ENCODE data around the gene AQP6.

Gene AQP6

DNA sequence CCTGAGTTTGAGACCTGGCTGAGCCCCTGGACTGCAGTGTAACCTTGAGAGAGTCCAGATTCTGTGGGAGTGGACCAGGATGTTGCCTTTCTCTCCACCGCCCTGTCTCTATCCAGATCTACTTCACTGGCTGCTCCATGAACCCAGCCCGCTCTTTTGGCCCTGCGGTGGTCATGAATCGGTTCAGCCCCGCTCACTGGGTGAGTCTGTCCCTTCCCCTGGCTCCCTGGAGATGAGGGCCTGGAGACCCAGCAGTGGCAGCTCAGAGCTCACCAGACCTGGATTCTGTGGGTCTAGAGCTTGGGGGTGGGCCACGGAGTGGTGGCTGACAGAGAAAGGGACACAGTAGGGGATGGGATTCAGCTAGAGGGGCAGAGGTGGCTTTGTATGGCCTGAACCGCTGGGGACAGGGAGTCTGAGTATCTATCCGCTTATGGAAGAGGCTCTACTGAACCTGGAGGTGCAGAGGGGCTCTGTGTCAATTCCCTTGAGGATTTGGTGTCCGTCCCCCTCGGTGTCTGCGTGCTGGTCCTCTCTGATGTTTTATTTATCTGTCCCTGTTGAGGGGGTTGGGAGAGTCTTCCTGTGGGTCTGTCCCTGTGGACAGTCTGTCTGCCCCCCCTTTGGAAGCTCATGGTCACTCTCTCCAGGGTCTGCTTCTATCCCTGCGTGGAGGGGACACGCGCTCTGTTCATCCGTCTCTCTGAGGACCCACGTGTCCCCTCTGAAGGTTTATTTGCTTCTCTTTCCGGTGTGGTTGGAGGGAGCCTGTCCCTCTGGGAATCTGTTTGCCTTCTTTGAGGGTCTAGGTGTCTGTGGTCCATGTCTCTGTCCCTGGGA, 8.6 kb upstream of the AQP6 start:
- Histone ChIP-seq H3K27me3 (ENCODE audit: insufficient read depth, insufficient read length) (peaks cover 74% of the 10 kb centered on the region), H3K9ac (ENCODE audit: insufficient read length, low read depth) (no peak overlapping the region), H3K4me3 (ENCODE audit: insufficient read length, low read depth) (no peak overlapping the region)

DNA sequence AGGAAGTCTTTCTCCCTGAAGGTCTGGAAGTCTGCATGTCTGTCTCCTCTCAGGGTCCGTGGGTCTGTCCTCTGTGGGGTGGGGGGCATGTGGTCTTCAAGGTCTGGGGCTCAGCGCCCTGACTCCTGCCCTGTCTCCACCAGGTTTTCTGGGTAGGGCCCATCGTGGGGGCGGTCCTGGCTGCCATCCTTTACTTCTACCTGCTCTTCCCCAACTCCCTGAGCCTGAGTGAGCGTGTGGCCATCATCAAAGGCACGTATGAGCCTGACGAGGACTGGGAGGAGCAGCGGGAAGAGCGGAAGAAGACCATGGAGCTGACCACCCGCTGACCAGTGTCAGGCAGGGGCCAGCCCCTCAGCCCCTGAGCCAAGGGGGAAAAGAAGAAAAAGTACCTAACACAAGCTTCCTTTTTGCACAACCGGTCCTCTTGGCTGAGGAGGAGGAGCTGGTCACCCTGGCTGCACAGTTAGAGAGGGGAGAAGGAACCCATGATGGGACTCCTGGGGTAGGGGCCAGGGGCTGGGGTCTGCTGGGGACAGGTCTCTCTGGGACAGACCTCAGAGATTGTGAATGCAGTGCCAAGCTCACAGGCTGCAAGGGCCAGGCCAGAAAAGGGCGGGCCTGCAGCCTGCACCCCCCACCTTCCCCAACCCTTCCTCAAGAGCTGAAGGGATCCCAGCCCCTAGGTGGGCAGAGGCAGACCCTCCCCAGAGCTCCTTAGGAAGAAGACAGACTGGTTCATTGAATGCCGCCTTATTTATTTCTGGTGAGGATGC, 7.7 kb upstream of the AQP6 start:
- Histone ChIP-seq H3K4me1 (ENCODE audit: insufficient read depth, insufficient read length) (peaks cover 19% of the 10 kb centered on the region), H3K9ac (ENCODE audit: insufficient read length, low read depth) (no peak overlapping the region)

More for the DNA sequence above, 8.6 kb upstream of the AQP6 start:
- no peaks in the 10 kb centered on the region for H3K9me3 ChIP-seq (ENCODE audit: insufficient read depth, low read length)
- no peak for TF ChIP-seq ZNF274 (IDR thresholded peaks at IDR 0.05; ENCODE audit: low read depth, low read length)
- no peak for TF ChIP-seq SUZ12 (IDR thresholded peaks at IDR 0.05; ENCODE audit: extremely low read depth, insufficient read depth, insufficient read length)
- no peak for TF ChIP-seq YY1 (IDR thresholded peaks at IDR 0.05; ENCODE audit: insufficient read depth, insufficient read length)
- no peaks in the 10 kb centered on the region for H3K36me3 ChIP-seq (ENCODE audit: insufficient read depth, insufficient read length, low read length)
- peaks cover 23% of the 10 kb centered on the region for H3K4me1 ChIP-seq (ENCODE audit: insufficient read depth, insufficient read length)
- DNase-seq (ENCODE audit: low read depth, low spot score), result no peak

DNA sequence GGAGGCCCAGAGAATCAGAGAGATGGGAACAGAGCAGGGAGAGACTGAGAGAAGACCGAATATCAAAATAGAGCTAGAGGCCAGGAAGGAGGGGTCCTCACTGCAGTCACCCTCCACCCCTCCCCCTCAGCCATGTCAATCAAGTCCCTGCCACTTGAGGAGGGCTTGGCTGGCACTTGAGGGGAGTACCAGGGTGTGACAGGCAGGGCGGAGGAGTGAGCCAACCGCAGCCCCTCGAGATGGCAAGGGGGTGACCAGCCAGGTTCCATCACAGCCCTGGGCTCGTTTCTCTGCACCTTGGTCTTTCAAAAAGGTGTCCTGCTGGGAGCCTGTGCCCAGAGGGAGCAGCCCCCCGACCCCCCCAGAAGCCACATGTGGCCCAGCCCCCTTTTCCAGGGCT, 6.9 kb upstream of the AQP6 start:
- Histone ChIP-seq H3K9ac (ENCODE audit: insufficient read length, low read depth) (no peak overlapping the region), H3K4me1 (ENCODE audit: insufficient read depth, insufficient read length) (peaks cover 18% of the 10 kb centered on the region)
- no peak for TF ChIP-seq ZNF274 (IDR thresholded peaks at IDR 0.05; ENCODE audit: low read depth, low read length)
- TF ChIP-seq SUZ12 (IDR thresholded peaks at IDR 0.05; ENCODE audit: extremely low read depth, insufficient read depth, insufficient read length), result no peak
- no peak for TF ChIP-seq YY1 (IDR thresholded peaks at IDR 0.05; ENCODE audit: insufficient read depth, insufficient read length)

More for the DNA sequence above, 7.7 kb upstream of the AQP6 start:
- TF ChIP-seq SUZ12 (IDR thresholded peaks at IDR 0.05; ENCODE audit: extremely low read depth, insufficient read depth, insufficient read length) (no peak), ZNF274 (IDR thresholded peaks at IDR 0.05; ENCODE audit: low read depth, low read length) (no peak), YY1 (IDR thresholded peaks at IDR 0.05; ENCODE audit: insufficient read depth, insufficient read length) (no peak)
- peaks cover 74% of the 10 kb centered on the region for H3K27me3 ChIP-seq (ENCODE audit: insufficient read depth, insufficient read length)
- no peak overlapping the region for H3K4me3 ChIP-seq (ENCODE audit: insufficient read length, low read depth)
- H3K9me3 ChIP-seq (ENCODE audit: insufficient read depth, low read length), result no peaks in the 10 kb centered on the region
- no peak for DNase-seq (ENCODE audit: low read depth, low spot score)
- no peaks in the 10 kb centered on the region for H3K36me3 ChIP-seq (ENCODE audit: insufficient read depth, insufficient read length, low read length)

DNA sequence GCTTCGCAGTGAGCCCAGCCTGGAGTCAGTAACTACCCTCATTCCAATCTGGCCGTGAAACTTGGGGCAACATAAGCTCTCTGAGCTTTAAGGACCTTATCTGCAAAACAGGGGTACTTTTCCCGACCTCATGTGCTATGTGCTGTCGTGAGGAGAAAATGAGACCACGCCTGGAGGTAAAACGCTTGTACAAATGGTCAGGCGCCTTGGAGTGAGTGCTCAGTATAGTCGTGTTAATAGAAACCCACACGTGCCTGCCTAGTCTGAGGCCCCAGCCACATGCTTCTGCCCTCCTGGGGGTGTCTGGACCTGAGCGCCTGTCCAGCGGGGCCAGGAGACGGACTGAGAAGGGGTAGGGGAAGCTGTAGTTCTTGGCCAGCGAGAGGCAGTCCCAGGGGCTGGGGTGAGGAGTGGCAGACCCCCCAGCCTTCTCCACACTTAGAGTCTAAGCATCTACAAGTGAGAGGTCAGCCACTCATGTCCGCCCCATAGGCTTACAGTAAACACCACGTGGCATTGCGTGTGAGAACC, 6.2 kb upstream of the AQP6 start:
- H3K9me3 ChIP-seq (ENCODE audit: insufficient read depth, low read length), result no peaks in the 10 kb centered on the region
- no peak for DNase-seq (ENCODE audit: low read depth, low spot score)
- H3K27me3 ChIP-seq (ENCODE audit: insufficient read depth, insufficient read length), result peaks cover 65% of the 10 kb centered on the region
- no peaks in the 10 kb centered on the region for H3K36me3 ChIP-seq (ENCODE audit: insufficient read depth, insufficient read length, low read length)
- H3K9ac ChIP-seq (ENCODE audit: insufficient read length, low read depth), result peak overlapping the region; percentile 21
- peaks cover 19% of the 10 kb centered on the region for H3K4me1 ChIP-seq (ENCODE audit: insufficient read depth, insufficient read length)
- TF ChIP-seq ZNF274 (IDR thresholded peaks at IDR 0.05; ENCODE audit: low read depth, low read length) (no peak), YY1 (IDR thresholded peaks at IDR 0.05; ENCODE audit: insufficient read depth, insufficient read length) (no peak), SUZ12 (IDR thresholded peaks at IDR 0.05; ENCODE audit: extremely low read depth, insufficient read depth, insufficient read length) (no peak)
- H3K4me3 ChIP-seq (ENCODE audit: insufficient read length, low read depth), result no peak overlapping the region

More for the DNA sequence above, 6.9 kb upstream of the AQP6 start:
- no peaks in the 10 kb centered on the region for H3K9me3 ChIP-seq (ENCODE audit: insufficient read depth, low read length)
- H3K36me3 ChIP-seq (ENCODE audit: insufficient read depth, insufficient read length, low read length), result no peaks in the 10 kb centered on the region
- peaks cover 71% of the 10 kb centered on the region for H3K27me3 ChIP-seq (ENCODE audit: insufficient read depth, insufficient read length)
- DNase-seq (ENCODE audit: low read depth, low spot score), result no peak
- no peak overlapping the region for H3K4me3 ChIP-seq (ENCODE audit: insufficient read length, low read depth)

- no peaks in the 10 kb centered on the region for H3K9me3 ChIP-seq (ENCODE audit: insufficient read depth, low read length)
- peak overlapping the region; percentile 22 for H3K4me3 ChIP-seq (ENCODE audit: insufficient read length, low read depth)
- H3K27me3 ChIP-seq (ENCODE audit: insufficient read depth, insufficient read length), result peaks cover 60% of the 10 kb centered on the region
- DNase-seq (ENCODE audit: low read depth, low spot score), result peak; percentile 82
- H3K36me3 ChIP-seq (ENCODE audit: insufficient read depth, insufficient read length, low read length), result no peaks in the 10 kb centered on the region
- TF ChIP-seq YY1 (IDR thresholded peaks at IDR 0.05; ENCODE audit: insufficient read depth, insufficient read length) (no peak), SUZ12 (IDR thresholded peaks at IDR 0.05; ENCODE audit: extremely low read depth, insufficient read depth, insufficient read length) (no peak), ZNF274 (IDR thresholded peaks at IDR 0.05; ENCODE audit: low read depth, low read length) (no peak)
- H3K9ac ChIP-seq (ENCODE audit: insufficient read length, low read depth), result peak overlapping the region; percentile 73
- H3K4me1 ChIP-seq (ENCODE audit: insufficient read depth, insufficient read length), result peaks cover 23% of the 10 kb centered on the region
These were observed 5.5 kb upstream of the AQP6 start for GRCh38 chr12:49967042-49967776.

DNA sequence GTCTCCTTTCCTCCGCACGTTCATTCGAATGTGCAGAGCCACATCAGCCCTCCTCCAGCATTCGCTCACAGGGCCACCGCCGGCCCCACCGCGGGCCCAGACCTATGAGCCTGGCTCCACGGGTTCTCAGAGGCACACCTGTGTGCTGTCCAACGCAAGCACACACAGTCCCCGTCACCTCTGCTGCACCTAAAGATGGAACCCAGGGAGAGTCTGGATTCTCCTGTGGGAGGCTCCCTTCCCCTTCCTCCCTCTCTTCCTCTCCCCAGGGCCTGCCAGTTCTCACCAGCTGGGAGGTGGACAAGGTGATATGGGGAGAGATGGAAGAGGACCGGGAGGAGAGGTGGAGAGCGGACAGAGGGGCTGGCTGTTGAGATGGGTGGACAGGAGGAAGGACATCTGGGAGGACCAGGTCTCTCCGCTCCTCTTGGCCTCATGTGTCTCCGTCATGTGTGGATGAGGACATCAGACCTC, 4.9 kb upstream of the AQP6 start:
- Histone ChIP-seq H3K9me3 (ENCODE audit: insufficient read depth, low read length) (no peaks in the 10 kb centered on the region), H3K27me3 (ENCODE audit: insufficient read depth, insufficient read length) (peaks cover 55% of the 10 kb centered on the region), H3K4me1 (ENCODE audit: insufficient read depth, insufficient read length) (peaks cover 23% of the 10 kb centered on the region), H3K4me3 (ENCODE audit: insufficient read length, low read depth) (peak overlapping the region; percentile 22), H3K9ac (ENCODE audit: insufficient read length, low read depth) (no peak overlapping the region), H3K36me3 (ENCODE audit: insufficient read depth, insufficient read length, low read length) (no peaks in the 10 kb centered on the region)
- TF ChIP-seq ZNF274 (IDR thresholded peaks at IDR 0.05; ENCODE audit: low read depth, low read length), result no peak
- no peak for TF ChIP-seq YY1 (IDR thresholded peaks at IDR 0.05; ENCODE audit: insufficient read depth, insufficient read length)
- no peak for TF ChIP-seq SUZ12 (IDR thresholded peaks at IDR 0.05; ENCODE audit: extremely low read depth, insufficient read depth, insufficient read length)
- no peak for DNase-seq (ENCODE audit: low read depth, low spot score)
